IMR-90 (cell line): ENCODE measurements around the gene TSN. TPM values are rescaled to one million over a fixed set of nuclear protein-coding genes. Genes with fewer than 3 reads are reported as not detected.

Experiments
- ATAC-seq: fragments of 200-7000 bp; cut with Tn5 transposase; 2 replicates; pipeline ENCODE4 v1.9.1; 2020; ENCODE audit warnings: low read depth, mild to moderate bottlenecking, moderate library complexity
- BruUV-seq: library from RNA; stranded (reverse); fragments of 400-500 nt; replicated peaks from 2 replicates; lab custom pipeline; 2021; lab: Mats Ljungman, UMichigan
- CTCF ChIA-PET: fragments of 300-600 bp; formaldehyde crosslinking; extraction: SDS; loops from one replicate; lab custom pipeline; 2021; ENCODE audit warnings: antibody characterized with exemption; lab: Yijun Ruan, JAX
- POLR2A ChIA-PET: fragments of 300-600 bp; sonication (Branson Sonifier 250); formaldehyde crosslinking; loops from one replicate; lab custom pipeline; 2022; ENCODE audit warnings: antibody characterized with exemption; ENCODE audit not compliant: unreplicated experiment; lab: Charles Lee
- DNase-seq: peaks from one replicate; pipeline ENCODE4 v3.0.0; 2013
- H2AFZ ChIP-seq: replicated peaks from 2 replicates; pipeline ENCODE3; 2013; ENCODE audit warnings: low read length, mild to moderate bottlenecking; ENCODE audit not compliant: poor library complexity
- H2AK5ac ChIP-seq: 2 replicates; pipeline ENCODE4 v1.6.1; 2013; ENCODE audit warnings: low read depth, low read length, inconsistent platforms
- H2AK9ac ChIP-seq: replicated peaks from 2 replicates; pipeline ENCODE3; 2013; ENCODE audit warnings: mild to moderate bottlenecking, low read depth, low read length, moderate library complexity; ENCODE audit not compliant: poor library complexity
- H2BK120ac ChIP-seq: 2 replicates; pipeline ENCODE4 v1.6.1; 2013; ENCODE audit warnings: low read depth, low read length, inconsistent platforms
- H2BK15ac ChIP-seq: 3 replicates; pipeline ENCODE4 v1.6.1; 2013; ENCODE audit warnings: low read depth, low read length, inconsistent platforms
- H2BK20ac ChIP-seq: 2 replicates; pipeline ENCODE4 v1.6.1; 2013; ENCODE audit warnings: low read depth, mild to moderate bottlenecking, inconsistent platforms, low read length, moderate library complexity
- H2BK5ac ChIP-seq: 2 replicates; pipeline ENCODE4 v1.6.1; 2013; ENCODE audit warnings: mild to moderate bottlenecking, low read depth, low read length, inconsistent platforms; ENCODE audit not compliant: poor library complexity, severe bottlenecking
- H3K14ac ChIP-seq: replicated peaks from 2 replicates; pipeline ENCODE4 v1.6.1; 2013; ENCODE audit warnings: low read depth, low read length, inconsistent platforms
- H3K18ac ChIP-seq: 2 replicates; pipeline ENCODE4 v1.6.1; 2013; ENCODE audit warnings: low read depth, low read length, control low read depth
- H3K23ac ChIP-seq: 2 replicates; pipeline ENCODE4 v1.6.1; 2013; ENCODE audit warnings: low read depth, low read length, inconsistent platforms
- H3K27ac ChIP-seq: 2 replicates; pipeline ENCODE4 v1.5.1; 2013; ENCODE audit warnings: mild to moderate bottlenecking, control low read depth, low read length; ENCODE audit not compliant: insufficient read depth
- H3K27me3 ChIP-seq: 2 replicates; pipeline ENCODE4 v1.6.1; 2013; ENCODE audit warnings: low read length; ENCODE audit not compliant: control insufficient read depth, insufficient read depth
- H3K36me3 ChIP-seq: 2 replicates; pipeline ENCODE4 v1.6.1; 2013; ENCODE audit warnings: low read length, mixed read lengths; ENCODE audit not compliant: control insufficient read depth, insufficient read depth
- H3K4ac ChIP-seq: 2 replicates; pipeline ENCODE4 v1.6.1; 2013; ENCODE audit warnings: low read depth, low read length, inconsistent platforms
- H3K4me1 ChIP-seq: 2 replicates; pipeline ENCODE4 v1.6.1; 2013; ENCODE audit warnings: low read length, mixed read lengths; ENCODE audit not compliant: control insufficient read depth, insufficient read depth
- H3K4me2 ChIP-seq: 2 replicates; pipeline ENCODE4 v1.6.1; 2013; ENCODE audit warnings: low read depth, mild to moderate bottlenecking, control low read depth, low read length, moderate library complexity
- H3K4me3 ChIP-seq: 2 replicates; pipeline ENCODE4 v1.5.1; 2013; ENCODE audit warnings: low read depth, mild to moderate bottlenecking, control low read depth, low read length, moderate library complexity; ENCODE audit not compliant: insufficient read depth
- H3K56ac ChIP-seq: 2 replicates; pipeline ENCODE4 v1.6.1; 2013; ENCODE audit warnings: low read length, inconsistent platforms; ENCODE audit not compliant: insufficient read depth; ENCODE audit errors: extremely low read depth
- H3K79me1 ChIP-seq, 2 experiments: 2 replicates each; pipeline ENCODE4 v1.6.1; 2013; ENCODE audit warnings: low read length in 2 of 2, inconsistent platforms in 1 of 2, low read depth in 1 of 2
- H3K9ac ChIP-seq: 2 replicates; pipeline ENCODE4 v1.6.1; 2013; ENCODE audit warnings: low read depth, low read length, control low read depth
- H3K9me1 ChIP-seq: 2 replicates; pipeline ENCODE4 v1.6.1; 2013; ENCODE audit warnings: low read length, inconsistent platforms; ENCODE audit not compliant: insufficient read depth
- H3K9me3 ChIP-seq: 2 replicates; pipeline ENCODE4 v1.6.1; 2013; ENCODE audit warnings: low read length; ENCODE audit not compliant: control insufficient read depth, insufficient read depth
- H4K20me1 ChIP-seq: 2 replicates; pipeline ENCODE4 v1.6.1; 2013; ENCODE audit warnings: low read length, inconsistent platforms; ENCODE audit not compliant: insufficient read depth
- H4K5ac ChIP-seq: 2 replicates; pipeline ENCODE4 v1.6.1; 2013; ENCODE audit warnings: mild to moderate bottlenecking, low read depth, low read length, control low read depth
- H4K8ac ChIP-seq, 2 experiments: 2 replicates each; pipeline ENCODE4 v1.6.1; 2013; ENCODE audit warnings: low read depth in 2 of 2, low read length in 2 of 2, control low read depth in 1 of 2, inconsistent platforms in 1 of 2
- H4K91ac ChIP-seq: 2 replicates; pipeline ENCODE4 v1.6.1; 2013; ENCODE audit warnings: low read depth, low read length, inconsistent platforms; ENCODE audit not compliant: insufficient read depth
- BHLHE40 ChIP-seq: fragments of 150-350 bp; IDR thresholded peaks from 2 replicates; pipeline ENCODE4 v1.6.1; 2016; ENCODE audit warnings: mild to moderate bottlenecking, low read depth, low read length
- FOS ChIP-seq: fragments of 150-350 bp; IDR thresholded peaks from 2 replicates; pipeline ENCODE4 v1.6.1; 2016; ENCODE audit warnings: low read depth, low read length
- MAZ ChIP-seq: IDR thresholded peaks from 2 replicates; pipeline ENCODE4 v1.6.1; 2012; ENCODE audit warnings: low read depth, mild to moderate bottlenecking, low read length, improper control_type of control experiment, moderate library complexity, borderline replicate concordance
- MXI1 ChIP-seq: IDR thresholded peaks from 2 replicates; pipeline ENCODE4 v1.6.1; 2012; ENCODE audit warnings: low read depth, mild to moderate bottlenecking, low read length, moderate library complexity, borderline replicate concordance
- NFE2L2 ChIP-seq: fragments of 150-350 bp; IDR thresholded peaks from 2 replicates; pipeline ENCODE4 v1.6.1; 2016; ENCODE audit warnings: low read depth, mild to moderate bottlenecking, low read length
- POLR2A ChIP-seq: IDR thresholded peaks from 2 replicates; pipeline ENCODE4 v1.6.1; 2012; ENCODE audit warnings: mild to moderate bottlenecking, low read depth, low read length
- RAD21 ChIP-seq: IDR thresholded peaks from 2 replicates; pipeline ENCODE4 v1.6.1; 2012; ENCODE audit warnings: low read length, improper control_type of control experiment
- RCOR1 ChIP-seq: IDR thresholded peaks from 2 replicates; pipeline ENCODE4 v1.6.1; 2012; ENCODE audit warnings: mild to moderate bottlenecking, low read length, improper control_type of control experiment; ENCODE audit not compliant: insufficient replicate concordance
- RFX5 ChIP-seq: IDR thresholded peaks from 2 replicates; pipeline ENCODE4 v1.8.0; 2012; ENCODE audit warnings: low read depth, mild to moderate bottlenecking, low read length, moderate library complexity
- WGBS, 2 experiments: methylation state at CpG; one replicate each; pipeline versions ENCODE4 v1.1.5 to v1.1.7; 2013; ENCODE audit warnings: missing lambda C conversion rate in 2 of 2; ENCODE audit not compliant: insufficient read length in 1 of 2; ENCODE audit errors: extremely low coverage in 2 of 2; 5-methylcytosine and 5-hydroxymethylcytosine counted together
- dilution Hi-C: fragments of 300-500 bp; cut with HindIII; formaldehyde crosslinking; loops from one replicate; pipeline ENCODE4 v1.14.3; 2018; ENCODE audit warnings: low sequenced_read_pairs; ENCODE audit not compliant: unreplicated experiment
- in situ Hi-C: fragments of 300-500 bp; cut with MboI; formaldehyde crosslinking; loops from 3 replicates; pipeline ENCODE4 v1.14.3; 2019; ENCODE audit warnings: low sequenced_read_pairs, inconsistent platforms, mixed read lengths
- intact Hi-C: fragments of 100-400 bp; cut with micrococcal nuclease; formaldehyde crosslinking; loops from 2 replicates; pipeline ENCODE4 v1.10.0; 2022
- polyA plus RNA-seq, 3 experiments: library from polyadenylated mRNA; depleted of rRNA; stranded (reverse); fragments of >200 nt; gene quantifications; 2 replicates each; pipeline ENCODE4 v1.2.3, GENCODE V29; 2012; ENCODE audit warnings: low replicate concordance in 1 of 3
- total RNA-seq: library from RNA; depleted of rRNA; stranded (reverse); fragments of >200 nt; gene quantifications from 2 replicates; pipeline ENCODE4 v1.2.3, GENCODE V29; 2012

The TSN gene
- total and polyA plus RNA-seq, 2 of the 4 experiments (the other 2 are of a cell fraction): 31.0 to 56.3 TPM

GRCh38 chr2:121809607-121810006, 54.2 kb downstream of the TSN start:
- H3K56ac ChIP-seq: no peak overlapping the region
- BruUV-seq: no TSS peak
- H3K9ac ChIP-seq: no peak overlapping the region
- H2AK9ac ChIP-seq: no peak overlapping the region
- ATAC-seq: no peak
- H3K9me3 ChIP-seq: no peaks in the 10 kb centered on the region
- no peak overlapping the region for H2AK5ac ChIP-seq
- H4K91ac ChIP-seq: no peak overlapping the region
- no peak for TF ChIP-seq RAD21
- TF ChIP-seq FOS: no peak
- no peak for TF ChIP-seq MAZ
- TF ChIP-seq MXI1: no peak
- no peak for TF ChIP-seq RCOR1
- no peak for TF ChIP-seq BHLHE40
- TF ChIP-seq POLR2A: no peak
- TF ChIP-seq RFX5: no peak
- TF ChIP-seq NFE2L2: no peak
- no peak overlapping the region for H2BK5ac ChIP-seq
- CTCF ChIA-PET: interaction anchor here (1.3 kb wide), 1 partner anchor 643 kb away, joined by 3 read pairs; no protein-coding TSS in a partner anchor
- no peak overlapping the region for H3K18ac ChIP-seq
- no peak overlapping the region for H2AFZ ChIP-seq
- POLR2A ChIA-PET: no interaction called here
- intact Hi-C loops: loop anchor here (2.0 kb wide), 1 partner anchor 165 kb away; no protein-coding TSS in a partner anchor
- no peak overlapping the region for H2BK20ac ChIP-seq
- WGBS, 2 experiments: 78% methylated on average over 2 of the region's 4 CpGs; no CpG with 5 or more reads in 1 of the 2 experiments
- no peak for DNase-seq
- H3K4ac ChIP-seq: no peak overlapping the region
- no peak overlapping the region for H3K14ac ChIP-seq
- H3K4me3 ChIP-seq: no peak overlapping the region
- H3K27me3 ChIP-seq: peaks cover 11% of the 10 kb centered on the region
- H3K9me1 ChIP-seq: no peaks in the 10 kb centered on the region
- H2BK15ac ChIP-seq: no peak overlapping the region
- H3K27ac ChIP-seq: no peak overlapping the region
- no peak overlapping the region for H3K23ac ChIP-seq
- in situ Hi-C loops: loop anchor here (25.0 kb wide), 1 partner anchor 653 kb away; no protein-coding TSS in a partner anchor
- no peaks in the 10 kb centered on the region for H3K36me3 ChIP-seq
- dilution Hi-C loops: no loop called here
- no peak overlapping the region for H4K8ac ChIP-seq
- no peak overlapping the region for H3K4me2 ChIP-seq
- no peak overlapping the region for H4K5ac ChIP-seq
- H2BK120ac ChIP-seq: no peak overlapping the region
- H3K4me1 ChIP-seq: no peaks in the 10 kb centered on the region
- no peaks in the 10 kb centered on the region for H3K79me1 ChIP-seq
- H4K20me1 ChIP-seq: no peaks in the 10 kb centered on the region
